ENCODE measurements around the gene ARHGAP6. TPM values are rescaled to one million over a fixed set of nuclear protein-coding genes. Genes with fewer than 3 reads are reported as not detected.

The ARHGAP6 gene
- total RNA-seq, 3 donors from 2014 or later = 10.1 to 32.6 (median 14.7) TPM

- peaks cover 0 to 9% of the 10 kb centered on the region in 2 donors for H3K27me3 ChIP-seq
- no peak for TF ChIP-seq CTCF (IDR thresholded peaks at IDR 0.05)
- no peak for TF ChIP-seq POLR2AphosphoS5 (IDR thresholded peaks at IDR 0.05)
- TF ChIP-seq POLR2A (IDR thresholded peaks at IDR 0.05) = no peak
- H3K4me3 ChIP-seq = no peak overlapping the region
- DNase-seq (ENCODE audit: low spot score in 2 of 2) = no peak
- H3K36me3 ChIP-seq = no peaks in the 10 kb centered on the region
- peak overlapping the region in 1 of 2 donors; percentile 67 for H3K27ac ChIP-seq
- H3K4me1 ChIP-seq = no peaks in the 10 kb centered on the region
- no peaks in the 10 kb centered on the region for H3K9me3 ChIP-seq
- intact Hi-C loops (cut with DNase I; ENCODE audit: low total_unique reads) = no loop called here
Measured at GRCh38 chrX:11352296-11352741, 313.4 kb downstream of the ARHGAP6 start.

- H3K27me3 ChIP-seq = peaks cover 0 to 9% of the 10 kb centered on the region in 2 donors
- TF ChIP-seq POLR2A (IDR thresholded peaks at IDR 0.05) = no peak
- TF ChIP-seq POLR2AphosphoS5 (IDR thresholded peaks at IDR 0.05) = no peak
- no peak for TF ChIP-seq CTCF (IDR thresholded peaks at IDR 0.05)
- H3K4me3 ChIP-seq = peak overlapping the region in 1 of 3 donors; percentile 17
- H3K36me3 ChIP-seq = no peaks in the 10 kb centered on the region
- intact Hi-C loops (cut with DNase I; ENCODE audit: low total_unique reads) = no loop called here
- no peaks in the 10 kb centered on the region for H3K9me3 ChIP-seq
- H3K4me1 ChIP-seq = no peaks in the 10 kb centered on the region
- H3K27ac ChIP-seq = peak overlapping the region; percentile 11 to 67
- DNase-seq (ENCODE audit: low spot score in 2 of 2) = no peak
Measured at GRCh38 chrX:11351375-11352295, 314.1 kb downstream of the ARHGAP6 start.

- H3K9me3 ChIP-seq = no peaks in the 10 kb centered on the region
- TF ChIP-seq POLR2AphosphoS5 (IDR thresholded peaks at IDR 0.05) (no peak), CTCF (IDR thresholded peaks at IDR 0.05) (no peak), POLR2A (IDR thresholded peaks at IDR 0.05) (no peak)
- DNase-seq (ENCODE audit: low spot score in 2 of 2) = no peak
- no peaks in the 10 kb centered on the region for H3K36me3 ChIP-seq
- no peak overlapping the region for H3K27ac ChIP-seq
- peaks cover 0 to 9% of the 10 kb centered on the region in 2 donors for H3K27me3 ChIP-seq
- no peaks in the 10 kb centered on the region for H3K4me1 ChIP-seq
- intact Hi-C loops (cut with DNase I; ENCODE audit: low total_unique reads) = no loop called here
- no peak overlapping the region for H3K4me3 ChIP-seq
Measured at GRCh38 chrX:11349661-11350337, 315.9 kb downstream of the ARHGAP6 start.

GRCh38 chrX:11349020-11349419 lies 316.7 kb downstream of the ARHGAP6 start:
- peaks cover 0 to 11% of the 10 kb centered on the region in 2 donors for H3K27me3 ChIP-seq
- intact Hi-C loops (cut with DNase I; ENCODE audit: low total_unique reads) = no loop called here
- no peak overlapping the region for H3K27ac ChIP-seq
- no peak for DNase-seq (ENCODE audit: low spot score in 2 of 2)
- H3K9me3 ChIP-seq = no peaks in the 10 kb centered on the region
- no peaks in the 10 kb centered on the region for H3K4me1 ChIP-seq
- H3K4me3 ChIP-seq = no peak overlapping the region
- H3K36me3 ChIP-seq = no peaks in the 10 kb centered on the region
- TF ChIP-seq POLR2AphosphoS5 (IDR thresholded peaks at IDR 0.05) (no peak), POLR2A (IDR thresholded peaks at IDR 0.05) (no peak), CTCF (IDR thresholded peaks at IDR 0.05) (no peak)

GRCh38 chrX:11347300-11347699 lies 318.4 kb downstream of the ARHGAP6 start:
- H3K27me3 ChIP-seq = peaks cover 0 to 18% of the 10 kb centered on the region in 2 donors
- H3K27ac ChIP-seq = no peak overlapping the region
- no peaks in the 10 kb centered on the region for H3K9me3 ChIP-seq
- DNase-seq (ENCODE audit: low spot score in 2 of 2) = no peak
- no peaks in the 10 kb centered on the region for H3K4me1 ChIP-seq
- TF ChIP-seq POLR2A (IDR thresholded peaks at IDR 0.05) (no peak), CTCF (IDR thresholded peaks at IDR 0.05) (no peak)
- intact Hi-C loops (cut with DNase I; ENCODE audit: low total_unique reads) = no loop called here
- H3K36me3 ChIP-seq = no peaks in the 10 kb centered on the region
- no peak overlapping the region for H3K4me3 ChIP-seq
